ENCODE measurements around the gene FOXP1. TPM values are rescaled to one million over a fixed set of nuclear protein-coding genes. Genes with fewer than 3 reads are reported as not detected.

The FOXP1 gene
- total and polyA plus RNA-seq, 3 experiments from 2014 or later = 142 to 185 (median 147) TPM

- CTCF ChIA-PET = no interaction called here
Observed at GRCh38 chr3:71183549-71183948, 400.0 kb downstream of the FOXP1 start.

GRCh38 chr3:71180524-71180923, 403.0 kb downstream of the FOXP1 start:
- ChIA-PET CTCF (no interaction called here), POLR2A (no interaction called here)
- Histone ChIP-seq H3K4me1 (ENCODE audit: insufficient read depth, low read length) (no peaks in the 10 kb centered on the region), H3K27me3 (ENCODE audit: insufficient read depth, low read length, poor library complexity, severe bottlenecking) (no peaks in the 10 kb centered on the region), H3K4me3 (ENCODE audit: low read length) (no peak overlapping the region), H3K27ac (ENCODE audit: low read depth, low read length) (no peak overlapping the region), H3K36me3 (ENCODE audit: insufficient read depth, low read length) (no peaks in the 10 kb centered on the region), H3K9me3 (ENCODE audit: low read length) (no peaks in the 10 kb centered on the region)
- no peaks in the 10 kb centered on the region for H3K9me3 Mint-ChIP-seq
- H3K27ac Mint-ChIP-seq = no peak overlapping the region
- H3K4me3 Mint-ChIP-seq = no peak overlapping the region
- DNase-seq = no peak
- peaks cover 5 to 51% (median 23%) of the 10 kb centered on the region in 3 donors for H3K36me3 Mint-ChIP-seq
- H3K4me1 Mint-ChIP-seq = peaks cover 5 to 22% (median 11%) of the 10 kb centered on the region in 3 donors
- H3K27me3 Mint-ChIP-seq = no peaks in the 10 kb centered on the region

More at GRCh38 chr3:71183549-71183948, 400.0 kb downstream of the FOXP1 start:
- H3K4me3 Mint-ChIP-seq = no peak overlapping the region
- H3K9me3 Mint-ChIP-seq = no peaks in the 10 kb centered on the region
- H3K9me3 ChIP-seq (ENCODE audit: low read length) = no peaks in the 10 kb centered on the region
- no peak overlapping the region for H3K4me3 ChIP-seq (ENCODE audit: low read length)
- H3K4me1 ChIP-seq (ENCODE audit: insufficient read depth, low read length) = no peaks in the 10 kb centered on the region
- peaks cover 8 to 33% (median 12%) of the 10 kb centered on the region in 3 donors for H3K4me1 Mint-ChIP-seq
- POLR2A ChIA-PET = no interaction called here
- DNase-seq = no peak
- peaks cover 0 to 53% (median 15%) of the 10 kb centered on the region in 3 donors for H3K36me3 Mint-ChIP-seq
- H3K36me3 ChIP-seq (ENCODE audit: insufficient read depth, low read length) = no peaks in the 10 kb centered on the region
- no peaks in the 10 kb centered on the region for H3K27me3 ChIP-seq (ENCODE audit: insufficient read depth, low read length, poor library complexity, severe bottlenecking)
- H3K27ac Mint-ChIP-seq = peak overlapping the region in 1 of 8 donors; percentile 43
- H3K27ac ChIP-seq (ENCODE audit: low read depth, low read length) = no peak overlapping the region
- no peaks in the 10 kb centered on the region for H3K27me3 Mint-ChIP-seq

GRCh38 chr3:71177375-71177774, 406.2 kb downstream of the FOXP1 start:
- Histone ChIP-seq H3K9me3 (ENCODE audit: low read length) (no peaks in the 10 kb centered on the region), H3K36me3 (ENCODE audit: insufficient read depth, low read length) (no peaks in the 10 kb centered on the region), H3K27ac (ENCODE audit: low read depth, low read length) (no peak overlapping the region), H3K4me1 (ENCODE audit: insufficient read depth, low read length) (no peaks in the 10 kb centered on the region), H3K4me3 (ENCODE audit: low read length) (no peak overlapping the region), H3K27me3 (ENCODE audit: insufficient read depth, low read length, poor library complexity, severe bottlenecking) (no peaks in the 10 kb centered on the region)
- Mint-ChIP-seq H3K9me3 (no peaks in the 10 kb centered on the region), H3K4me3 (no peak overlapping the region), H3K27me3 (no peaks in the 10 kb centered on the region), H3K27ac (peak overlapping the region in 1 of 8 donors; percentile 18), H3K4me1 (peaks cover 3 to 19% (median 19%) of the 10 kb centered on the region in 3 donors), H3K36me3 (peaks cover 5 to 53% (median 26%) of the 10 kb centered on the region in 3 donors)
- DNase-seq = no peak
- ChIA-PET POLR2A (no interaction called here), CTCF (interaction anchor here (1.0 kb wide), 1 partner anchor 12 kb away, joined by 3 read pairs; no protein-coding TSS in a partner anchor)

GRCh38 chr3:71176366-71176765, 407.2 kb downstream of the FOXP1 start:
- peaks cover 3 to 19% (median 19%) of the 10 kb centered on the region in 3 donors for H3K4me1 Mint-ChIP-seq
- POLR2A ChIA-PET = no interaction called here
- CTCF ChIA-PET = interaction anchor here (0.6 to 0.8 kb wide), 2 partner anchors 84 to 170 kb away, joined by 3 to 4 read pairs; no protein-coding TSS in a partner anchor
- no peak overlapping the region for H3K4me3 Mint-ChIP-seq
- H3K4me1 ChIP-seq (ENCODE audit: insufficient read depth, low read length) = no peaks in the 10 kb centered on the region
- peaks cover 5 to 54% (median 24%) of the 10 kb centered on the region in 3 donors for H3K36me3 Mint-ChIP-seq
- no peak overlapping the region for H3K4me3 ChIP-seq (ENCODE audit: low read length)
- H3K27ac Mint-ChIP-seq = no peak overlapping the region
- H3K27me3 Mint-ChIP-seq = no peaks in the 10 kb centered on the region
- no peaks in the 10 kb centered on the region for H3K9me3 ChIP-seq (ENCODE audit: low read length)
- DNase-seq = no peak
- no peaks in the 10 kb centered on the region for H3K36me3 ChIP-seq (ENCODE audit: insufficient read depth, low read length)
- no peaks in the 10 kb centered on the region for H3K9me3 Mint-ChIP-seq
- H3K27ac ChIP-seq (ENCODE audit: low read depth, low read length) = no peak overlapping the region
- no peaks in the 10 kb centered on the region for H3K27me3 ChIP-seq (ENCODE audit: insufficient read depth, low read length, poor library complexity, severe bottlenecking)

GRCh38 chr3:71175691-71176365, 407.7 kb downstream of the FOXP1 start:
- CTCF ChIA-PET = interaction anchor here (0.6 to 0.8 kb wide), 2 partner anchors 84 to 170 kb away, joined by 3 to 4 read pairs; no protein-coding TSS in a partner anchor
- Mint-ChIP-seq H3K4me3 (no peak overlapping the region), H3K36me3 (peaks cover 5 to 53% (median 25%) of the 10 kb centered on the region in 3 donors), H3K4me1 (peaks cover 3 to 21% (median 19%) of the 10 kb centered on the region in 3 donors), H3K9me3 (no peaks in the 10 kb centered on the region), H3K27ac (no peak overlapping the region), H3K27me3 (no peaks in the 10 kb centered on the region)
- H3K36me3 ChIP-seq (ENCODE audit: insufficient read depth, low read length) = no peaks in the 10 kb centered on the region
- no peak overlapping the region for H3K4me3 ChIP-seq (ENCODE audit: low read length)
- POLR2A ChIA-PET = no interaction called here
- H3K27me3 ChIP-seq (ENCODE audit: insufficient read depth, low read length, poor library complexity, severe bottlenecking) = no peaks in the 10 kb centered on the region
- no peak for DNase-seq
- H3K4me1 ChIP-seq (ENCODE audit: insufficient read depth, low read length) = no peaks in the 10 kb centered on the region
- no peak overlapping the region for H3K27ac ChIP-seq (ENCODE audit: low read depth, low read length)
- H3K9me3 ChIP-seq (ENCODE audit: low read length) = no peaks in the 10 kb centered on the region

GRCh38 chr3:71172951-71173350, 410.6 kb downstream of the FOXP1 start:
- H3K36me3 Mint-ChIP-seq = peaks cover 5 to 58% (median 23%) of the 10 kb centered on the region in 3 donors
- ChIA-PET CTCF (no interaction called here), POLR2A (no interaction called here)

GRCh38 chr3:71172189-71172588, 411.3 kb downstream of the FOXP1 start:
- ChIA-PET CTCF (no interaction called here), POLR2A (no interaction called here)
- H3K27ac Mint-ChIP-seq = no peak overlapping the region
- Histone ChIP-seq H3K9me3 (ENCODE audit: low read length) (no peaks in the 10 kb centered on the region), H3K4me1 (ENCODE audit: insufficient read depth, low read length) (no peaks in the 10 kb centered on the region), H3K27ac (ENCODE audit: low read depth, low read length) (no peak overlapping the region), H3K27me3 (ENCODE audit: insufficient read depth, low read length, poor library complexity, severe bottlenecking) (no peaks in the 10 kb centered on the region), H3K4me3 (ENCODE audit: low read length) (no peak overlapping the region), H3K36me3 (ENCODE audit: insufficient read depth, low read length) (peaks cover 1% of the 10 kb centered on the region)
- no peak overlapping the region for H3K4me3 Mint-ChIP-seq
- no peaks in the 10 kb centered on the region for H3K9me3 Mint-ChIP-seq
- peaks cover 3 to 59% (median 19%) of the 10 kb centered on the region in 3 donors for H3K36me3 Mint-ChIP-seq
- H3K4me1 Mint-ChIP-seq = peaks cover 0 to 21% (median 16%) of the 10 kb centered on the region in 3 donors
- no peaks in the 10 kb centered on the region for H3K27me3 Mint-ChIP-seq
- no peak for DNase-seq

More at GRCh38 chr3:71172951-71173350, 410.6 kb downstream of the FOXP1 start:
- H3K27ac Mint-ChIP-seq = no peak overlapping the region
- no peak overlapping the region for H3K27ac ChIP-seq (ENCODE audit: low read depth, low read length)
- no peak for DNase-seq
- H3K4me3 Mint-ChIP-seq = no peak overlapping the region
- H3K4me1 Mint-ChIP-seq = peaks cover 0 to 24% (median 19%) of the 10 kb centered on the region in 3 donors
- no peaks in the 10 kb centered on the region for H3K9me3 Mint-ChIP-seq
- no peaks in the 10 kb centered on the region for H3K27me3 Mint-ChIP-seq
- H3K27me3 ChIP-seq (ENCODE audit: insufficient read depth, low read length, poor library complexity, severe bottlenecking) = no peaks in the 10 kb centered on the region
- H3K9me3 ChIP-seq (ENCODE audit: low read length) = no peaks in the 10 kb centered on the region
- no peak overlapping the region for H3K4me3 ChIP-seq (ENCODE audit: low read length)
- no peaks in the 10 kb centered on the region for H3K36me3 ChIP-seq (ENCODE audit: insufficient read depth, low read length)
- no peaks in the 10 kb centered on the region for H3K4me1 ChIP-seq (ENCODE audit: insufficient read depth, low read length)

GRCh38 chr3:71171247-71171646, 412.3 kb downstream of the FOXP1 start:
- Histone ChIP-seq H3K27ac (ENCODE audit: low read depth, low read length) (no peak overlapping the region), H3K27me3 (ENCODE audit: insufficient read depth, low read length, poor library complexity, severe bottlenecking) (no peaks in the 10 kb centered on the region), H3K9me3 (ENCODE audit: low read length) (no peaks in the 10 kb centered on the region), H3K4me3 (ENCODE audit: low read length) (no peak overlapping the region), H3K36me3 (ENCODE audit: insufficient read depth, low read length) (peaks cover 8% of the 10 kb centered on the region), H3K4me1 (ENCODE audit: insufficient read depth, low read length) (no peaks in the 10 kb centered on the region)
- no peak for DNase-seq
- no peak overlapping the region for H3K27ac Mint-ChIP-seq
- no peaks in the 10 kb centered on the region for H3K27me3 Mint-ChIP-seq
- POLR2A ChIA-PET = interaction anchor here (0.7 kb wide), 1 partner anchor 198 kb away, joined by 4 read pairs; no protein-coding TSS in a partner anchor
- H3K36me3 Mint-ChIP-seq = peaks cover 8 to 65% (median 27%) of the 10 kb centered on the region in 3 donors
- no peaks in the 10 kb centered on the region for H3K9me3 Mint-ChIP-seq
- H3K4me3 Mint-ChIP-seq = no peak overlapping the region
- peaks cover 0 to 18% (median 12%) of the 10 kb centered on the region in 3 donors for H3K4me1 Mint-ChIP-seq
- CTCF ChIA-PET = no interaction called here

Measured in CD8-positive, alpha-beta memory T cell (primary cell).